ENCODE measurements around the gene BAIAP2. TPM values are rescaled to one million over a fixed set of nuclear protein-coding genes. Genes with fewer than 3 reads are reported as not detected.

Gene BAIAP2
- total RNA-seq, 1 donor from 2014 or later, result 19.2 TPM

- no peak for FAIRE-seq
- no peak for DNase-seq (ENCODE audit: low spot score in 2 of 2)
These were observed 64.9 kb downstream of the BAIAP2 start for GRCh38 chr17:81099888-81100287.

GRCh38 chr17:81100668-81101067, 65.7 kb downstream of the BAIAP2 start:
- FAIRE-seq (no peak), DNase-seq (ENCODE audit: low spot score in 2 of 2) (no peak)

- DNase-seq (ENCODE audit: low spot score in 2 of 2) (peak; percentile 94 to 97), FAIRE-seq (no peak)
These were observed 66.8 kb downstream of the BAIAP2 start for GRCh38 chr17:81101614-81102306.

GRCh38 chr17:81102352-81102751, 67.4 kb downstream of the BAIAP2 start:
- FAIRE-seq (no peak), DNase-seq (ENCODE audit: low spot score in 2 of 2) (no peak)

GRCh38 chr17:81102869-81103268, 67.9 kb downstream of the BAIAP2 start:
- FAIRE-seq (no peak), DNase-seq (ENCODE audit: low spot score in 2 of 2) (no peak)

- no peak for DNase-seq (ENCODE audit: low spot score in 2 of 2)
- FAIRE-seq, result no peak
These were observed 68.4 kb downstream of the BAIAP2 start for GRCh38 chr17:81103379-81103778.

GRCh38 chr17:81106716-81107115, 71.8 kb downstream of the BAIAP2 start:
- DNase-seq (ENCODE audit: low spot score in 2 of 2), result no peak
- FAIRE-seq, result no peak

- FAIRE-seq (no peak), DNase-seq (ENCODE audit: low spot score in 2 of 2) (no peak)
These were observed 73.3 kb downstream of the BAIAP2 start for GRCh38 chr17:81108220-81108619.

- DNase-seq (ENCODE audit: low spot score in 2 of 2), result no peak
- no peak for FAIRE-seq
These were observed 75.0 kb downstream of the BAIAP2 start for GRCh38 chr17:81109957-81110356.

- FAIRE-seq, result no peak
- no peak for DNase-seq (ENCODE audit: low spot score in 2 of 2)
These were observed 75.6 kb downstream of the BAIAP2 start for GRCh38 chr17:81110488-81111040.

- DNase-seq (ENCODE audit: low spot score in 2 of 2), result no peak
- no peak for FAIRE-seq
These were observed 76.1 kb downstream of the BAIAP2 start for GRCh38 chr17:81111066-81111465.

- no peak for FAIRE-seq
- no peak for DNase-seq (ENCODE audit: low spot score in 2 of 2)
These were observed 77.5 kb downstream of the BAIAP2 start for GRCh38 chr17:81112450-81112849.

- FAIRE-seq, result no peak
- no peak for DNase-seq (ENCODE audit: low spot score in 2 of 2)
These were observed 78.3 kb downstream of the BAIAP2 start for GRCh38 chr17:81113158-81113724.

GRCh38 chr17:81114351-81115093, 79.6 kb downstream of the BAIAP2 start:
- FAIRE-seq (no peak), DNase-seq (ENCODE audit: low spot score in 2 of 2) (no peak)

- DNase-seq (ENCODE audit: low spot score in 2 of 2), result no peak
- no peak for FAIRE-seq
These were observed 80.3 kb downstream of the BAIAP2 start for GRCh38 chr17:81115219-81115618.

- FAIRE-seq (no peak), DNase-seq (ENCODE audit: low spot score in 2 of 2) (no peak)
These were observed 81.0 kb downstream of the BAIAP2 start for GRCh38 chr17:81115749-81116464.

GRCh38 chr17:81116704-81117103, 81.8 kb downstream of the BAIAP2 start:
- DNase-seq (ENCODE audit: low spot score in 2 of 2) (no peak), FAIRE-seq (no peak)

- FAIRE-seq (no peak), DNase-seq (ENCODE audit: low spot score in 2 of 2) (no peak)
These were observed 82.8 kb downstream of the BAIAP2 start for GRCh38 chr17:81117672-81118198.

- DNase-seq (ENCODE audit: low spot score in 2 of 2) (no peak), FAIRE-seq (no peak)
These were observed 83.6 kb downstream of the BAIAP2 start for GRCh38 chr17:81118308-81119221.

Measured in frontal cortex (tissue), 4 donors.